OCI-LY7 (cell line): Measurements from ENCODE around the gene SLC19A1. TPM values are rescaled to one million over a fixed set of nuclear protein-coding genes. Genes with fewer than 3 reads are reported as not detected.

Experiments
- BruUV-seq: library from RNA; stranded (reverse); fragments of 400-500 nt; replicated peaks from 2 replicates; lab custom pipeline; 2021; lab: Mats Ljungman, UMichigan
- CTCF ChIA-PET: fragments of 300-600 bp; sonication (Branson Sonifier 250); formaldehyde crosslinking; loops from one replicate; lab custom pipeline; 2022; ENCODE audit warnings: antibody characterized with exemption; ENCODE audit not compliant: unreplicated experiment; lab: Charles Lee
- POLR2A ChIA-PET: fragments of 300-600 bp; sonication (Branson Sonifier 250); formaldehyde crosslinking; loops from one replicate; lab custom pipeline; 2022; ENCODE audit warnings: antibody characterized with exemption; lab: Charles Lee
- DNase-seq: peaks from one replicate; pipeline ENCODE4 v3.0.0-alpha.2; 2015; ENCODE audit warnings: low spot score
- H2AFZ ChIP-seq: fragments of 200-600 bp; sonication (generic), shearing (Covaris generic); 2 replicates; pipeline ENCODE4 v1.6.1; 2014; ENCODE audit warnings: mild to moderate bottlenecking, antibody characterized with exemption, low read length, moderate library complexity
- H3K27ac ChIP-seq: fragments of 200-600 bp; sonication (generic); 2 replicates; pipeline ENCODE4 v1.5.1; 2014; ENCODE audit warnings: mixed run types, low read depth, mild to moderate bottlenecking, moderate library complexity, low read length, inconsistent platforms; ENCODE audit not compliant: poor library complexity, severe bottlenecking
- H3K36me3 ChIP-seq: fragments of 200-600 bp; sonication (generic); 2 replicates; pipeline ENCODE4 v1.6.1; 2014; ENCODE audit warnings: mild to moderate bottlenecking, antibody characterized with exemption, low read length, moderate library complexity, mixed read lengths; ENCODE audit not compliant: insufficient read depth
- H3K4me1 ChIP-seq: fragments of 200-600 bp; sonication (generic); 2 replicates; pipeline ENCODE4 v1.5.1; 2014; ENCODE audit warnings: mild to moderate bottlenecking, low read length; ENCODE audit not compliant: insufficient read depth, poor library complexity, severe bottlenecking
- H3K4me2 ChIP-seq: fragments of 200-600 bp; sonication (generic); 2 replicates; pipeline ENCODE4 v1.6.1; 2014; ENCODE audit warnings: mild to moderate bottlenecking, low read length
- H3K4me3 ChIP-seq: fragments of 200-600 bp; sonication (generic); 2 replicates; pipeline ENCODE4 v1.5.1; 2014; ENCODE audit warnings: mild to moderate bottlenecking, low read depth, low read length; ENCODE audit not compliant: poor library complexity, severe bottlenecking
- H3K79me2 ChIP-seq: fragments of 200-600 bp; sonication (generic); 2 replicates; pipeline ENCODE4 v1.6.1; 2016; ENCODE audit warnings: low read depth, mild to moderate bottlenecking, low read length, moderate library complexity, mixed read lengths; ENCODE audit not compliant: insufficient read depth
- H3K9me2 ChIP-seq: fragments of 200-600 bp; sonication (generic); 2 replicates; pipeline ENCODE4 v1.6.1; 2016; ENCODE audit warnings: mild to moderate bottlenecking, low read length, mixed read lengths; ENCODE audit not compliant: insufficient read depth
- H3K9me3 ChIP-seq: fragments of 200-600 bp; sonication (generic); 2 replicates; pipeline ENCODE4 v1.6.1; 2014; ENCODE audit warnings: mild to moderate bottlenecking, mixed run types, low read length, mixed read lengths
- H4K20me1 ChIP-seq: fragments of 200-600 bp; sonication (generic); 2 replicates; pipeline ENCODE4 v1.6.1; 2014; ENCODE audit warnings: mild to moderate bottlenecking, antibody characterized with exemption, low read length, moderate library complexity, mixed read lengths; ENCODE audit not compliant: insufficient read depth
- CTCF ChIP-seq: fragments of 200-600 bp; sonication (generic); conservative IDR thresholded peaks from 2 replicates; pipeline ENCODE4 v1.5.1; 2014; ENCODE audit warnings: mild to moderate bottlenecking, antibody characterized with exemption, low read length, moderate library complexity, mixed read lengths
- EZH2phosphoT487 ChIP-seq: fragments of 200-600 bp; sonication (generic); IDR thresholded peaks from 2 replicates; pipeline ENCODE4 v1.6.1; 2018; ENCODE audit warnings: low read depth, borderline replicate concordance, mild to moderate bottlenecking, mixed run types, antibody characterized with exemption, low read length, moderate library complexity, mixed read lengths
- intact Hi-C: fragments of 100-400 bp; cut with micrococcal nuclease; formaldehyde crosslinking; loops from one replicate; pipeline ENCODE4 v1.10.0; 2022; ENCODE audit not compliant: unreplicated experiment
- total RNA-seq, 2 experiments: library from RNA; depleted of rRNA in 1 of 2; stranded (reverse); fragments of >200 nt in 1 of 2; shearing (Covaris generic) in 1 of 2; gene quantifications; 2 replicates each; pipeline ENCODE4 v1.2.3, GENCODE V29; 2014 to 2022

SLC19A1 gene
- total RNA-seq, 2 experiments from 2014 or later = 17.9 to 41.2 TPM

GRCh38 chr21:45491623-45492022 is 50.6 kb downstream of the SLC19A1 start:
- Histone ChIP-seq H2AFZ (no peak overlapping the region), H3K4me3 (no peak overlapping the region), H4K20me1 (no peaks in the 10 kb centered on the region), H3K79me2 (no peaks in the 10 kb centered on the region), H3K4me1 (no peaks in the 10 kb centered on the region), H3K4me2 (no peak overlapping the region), H3K9me3 (no peaks in the 10 kb centered on the region), H3K36me3 (no peaks in the 10 kb centered on the region), H3K27ac (no peak overlapping the region), H3K9me2 (no peaks in the 10 kb centered on the region)
- ChIA-PET CTCF (interaction anchor here (0.6 kb wide), 1 partner anchor 1015 kb away, joined by 3 read pairs; no protein-coding TSS in a partner anchor), POLR2A (no interaction called here)
- intact Hi-C loops = no loop called here
- no TSS peak for BruUV-seq
- no peak for TF ChIP-seq CTCF
- TF ChIP-seq EZH2phosphoT487 = no peak
- no peak for DNase-seq

- no peaks in the 10 kb centered on the region for H3K9me2 ChIP-seq
Measured at GRCh38 chr21:45491056-45491455, 51.2 kb downstream of the SLC19A1 start.

More at GRCh38 chr21:45491056-45491455, 51.2 kb downstream of the SLC19A1 start:
- DNase-seq = no peak
- H3K9me3 ChIP-seq = no peaks in the 10 kb centered on the region
- H3K36me3 ChIP-seq = no peaks in the 10 kb centered on the region
- H3K4me1 ChIP-seq = no peaks in the 10 kb centered on the region
- no peak overlapping the region for H3K4me3 ChIP-seq
- CTCF ChIA-PET = interaction anchor here (0.6 kb wide), 1 partner anchor 1015 kb away, joined by 3 read pairs; no protein-coding TSS in a partner anchor
- no peak overlapping the region for H3K4me2 ChIP-seq
- no peaks in the 10 kb centered on the region for H3K79me2 ChIP-seq
- H2AFZ ChIP-seq = no peak overlapping the region
- H3K27ac ChIP-seq = no peak overlapping the region
- H4K20me1 ChIP-seq = no peaks in the 10 kb centered on the region
- intact Hi-C loops = no loop called here
- TF ChIP-seq CTCF = no peak
- TF ChIP-seq EZH2phosphoT487 = no peak
- POLR2A ChIA-PET = no interaction called here
- no TSS peak for BruUV-seq
